ENCODE measurements around the gene ELANE. TPM values are rescaled to one million over a fixed set of nuclear protein-coding genes. Genes with fewer than 3 reads are reported as not detected.
A peak's percentile ranks its signal among the peaks of the same experiment; 100 is the strongest.
"Not testable (repeated sequence)": the region's sequence is repeated elsewhere in the genome, so short reads cannot be mapped to it uniquely, and the experiment has no call there.

Gene ELANE
- total RNA-seq, 2 experiments from 2014 or later = not detected

DNA sequence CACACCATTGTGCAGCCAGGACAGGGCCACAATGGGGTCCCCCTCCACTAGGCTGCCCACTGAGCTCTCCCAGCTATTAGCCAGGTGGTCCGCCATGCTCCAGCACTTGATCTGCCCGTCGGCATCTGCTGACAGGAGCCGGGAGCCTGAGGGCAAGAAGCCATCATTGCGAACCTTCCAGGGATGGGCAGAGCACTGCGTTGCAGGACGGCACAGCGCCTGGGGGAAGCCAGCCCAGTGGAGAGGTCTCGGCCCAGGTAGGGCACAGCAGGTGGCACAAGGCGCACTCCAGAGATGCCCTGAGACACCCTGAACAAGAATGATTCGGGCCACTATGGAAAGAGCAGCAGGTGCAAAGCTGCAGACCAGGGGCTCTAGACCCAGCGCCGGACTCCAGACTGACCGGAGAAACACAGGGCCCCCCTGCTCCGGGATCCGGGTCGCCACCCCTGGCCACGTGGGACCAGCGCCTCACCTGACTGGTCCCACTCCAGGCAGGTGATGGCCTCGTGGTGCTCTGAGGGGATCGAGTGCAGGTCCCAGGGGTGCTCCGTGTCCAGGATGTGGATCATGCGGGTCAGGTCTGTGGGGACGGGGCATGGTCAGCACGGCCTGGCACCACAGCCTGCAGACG lies 37.7 kb downstream of the ELANE start:
- no peaks in the 10 kb centered on the region for H3K27me3 Mint-ChIP-seq
- H3K4me3 Mint-ChIP-seq = no peak overlapping the region
- peaks cover 7% of the 10 kb centered on the region for H3K36me3 Mint-ChIP-seq
- CTCF ChIA-PET = no interaction called here
- H3K4me1 Mint-ChIP-seq = peaks cover 28% of the 10 kb centered on the region
- H3K27ac Mint-ChIP-seq = peak overlapping the region; percentile 88
- ATAC-seq (no peak), DNase-seq (no peak)
- no peaks in the 10 kb centered on the region for H3K9me3 Mint-ChIP-seq (ENCODE audit: low read depth)

DNA sequence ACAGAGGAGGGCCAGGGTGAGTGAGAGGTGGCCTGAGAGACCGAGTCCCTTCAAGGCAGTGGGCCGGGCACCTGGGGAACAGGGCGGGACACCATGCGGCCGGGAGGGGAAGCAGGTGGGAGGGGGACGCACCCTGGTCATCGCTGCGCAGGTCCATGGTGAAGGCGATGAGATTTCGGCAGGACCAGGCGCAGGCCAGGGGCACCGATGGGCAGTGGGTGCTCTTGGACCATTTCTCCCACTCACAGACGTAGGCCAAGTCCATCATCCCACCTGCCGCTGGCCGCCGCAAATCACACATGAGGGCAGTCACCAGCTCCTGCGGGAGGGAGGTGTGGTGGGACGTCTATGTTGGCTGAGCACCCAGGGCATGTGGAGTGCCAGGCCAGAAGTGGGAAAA lies 38.7 kb downstream of the ELANE start:
- Mint-ChIP-seq H3K4me3 (peak overlapping the region; percentile 42), H3K4me1 (peaks cover 28% of the 10 kb centered on the region), H3K27ac (peak overlapping the region; percentile 15), H3K9me3 (ENCODE audit: low read depth) (no peaks in the 10 kb centered on the region), H3K36me3 (peaks cover 7% of the 10 kb centered on the region), H3K27me3 (no peaks in the 10 kb centered on the region)
- CTCF ChIA-PET = no interaction called here
- no peak for ATAC-seq
- no peak for DNase-seq

GRCh38 chr19:891421-892200 lies 39.5 kb downstream of the ELANE start:
- not testable (repeated sequence) for DNase-seq; H3K27me3 Mint-ChIP-seq; H3K36me3 Mint-ChIP-seq; ATAC-seq; H3K9me3 Mint-ChIP-seq (ENCODE audit: low read depth)
- CTCF ChIA-PET = interaction anchor here (2.0 to 2.1 kb wide), 2 partner anchors 17 to 28 kb away, joined by 11 to 24 read pairs; no protein-coding TSS in a partner anchor
- Mint-ChIP-seq H3K27ac (peak overlapping the region; percentile 15), H3K4me3 (peak overlapping the region; percentile 75), H3K4me1 (peaks cover 26% of the 10 kb centered on the region)

DNA sequence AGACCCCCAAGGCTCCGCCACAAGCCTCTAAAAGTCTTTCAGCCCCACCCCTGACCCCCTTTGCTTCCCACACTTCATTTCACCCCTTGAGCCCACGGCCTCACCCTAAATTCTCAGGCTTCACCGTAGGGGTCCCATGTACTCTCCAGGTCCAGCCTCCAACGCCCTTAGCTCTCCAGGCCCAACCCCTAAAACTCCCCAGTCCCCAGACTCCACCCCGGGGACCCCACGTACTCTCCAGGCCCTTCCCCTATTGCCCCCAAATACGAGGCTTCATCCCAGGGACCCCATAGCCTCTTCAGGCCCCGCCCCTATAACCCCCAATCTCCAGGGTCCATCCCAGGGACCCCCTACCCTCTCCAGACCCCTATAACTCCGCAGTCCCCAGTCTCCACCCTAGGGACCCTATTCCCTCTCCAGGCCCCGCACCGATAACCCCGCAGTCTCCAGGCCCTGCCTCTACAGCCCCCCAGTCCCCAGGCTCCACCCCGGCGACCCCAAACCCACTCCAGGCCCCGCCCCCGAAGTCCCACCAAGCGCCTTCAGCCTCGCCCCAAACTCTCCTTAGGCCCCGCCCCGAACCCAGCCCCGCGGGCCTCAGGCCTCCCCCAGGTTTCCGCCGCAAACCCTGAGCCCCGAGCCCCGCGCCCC lies 40.3 kb downstream of the ELANE start:
- CTCF ChIA-PET = interaction anchor here (0.6 to 2.1 kb wide), 10 partner anchors 12 to 109 kb away, joined by 3 to 24 read pairs (median 4); no protein-coding TSS in a partner anchor
- Mint-ChIP-seq H3K36me3 (peaks cover 11% of the 10 kb centered on the region), H3K27ac (peak overlapping the region; percentile 82), H3K9me3 (ENCODE audit: low read depth) (no peaks in the 10 kb centered on the region), H3K4me3 (peak overlapping the region; percentile 75), H3K27me3 (no peaks in the 10 kb centered on the region), H3K4me1 (peaks cover 23% of the 10 kb centered on the region)
- ATAC-seq (no peak), DNase-seq (no peak)

- CTCF ChIA-PET = interaction anchor here (0.6 to 2.1 kb wide), 11 partner anchors 9 to 108 kb away, joined by 3 to 24 read pairs (median 4); no protein-coding TSS in a partner anchor
- H3K4me3 Mint-ChIP-seq = peak within 1 kb of the TSS; percentile 75
- peak; percentile 90 for ATAC-seq
- H3K27me3 Mint-ChIP-seq = no peaks in the 10 kb centered on the region
- peak; percentile 94 for DNase-seq
- H3K36me3 Mint-ChIP-seq = peaks cover 9% of the 10 kb centered on the region
- peaks cover 19% of the 10 kb centered on the region for H3K4me1 Mint-ChIP-seq
- H3K9me3 Mint-ChIP-seq (ENCODE audit: low read depth) = no peaks in the 10 kb centered on the region
- peak within 1 kb of the TSS; percentile 98 for H3K27ac Mint-ChIP-seq
These were observed 41.0 kb downstream of the ELANE start, which contains the start of the genes MED16 and RNU6-9 for GRCh38 chr19:892894-893689. TSS of gene MED16 (minus strand) at chr19:893187. CDS start at chr19:891131, 2,056 bp downstream. TSS of gene RNU6-9 (plus strand) at chr19:893484.

DNA sequence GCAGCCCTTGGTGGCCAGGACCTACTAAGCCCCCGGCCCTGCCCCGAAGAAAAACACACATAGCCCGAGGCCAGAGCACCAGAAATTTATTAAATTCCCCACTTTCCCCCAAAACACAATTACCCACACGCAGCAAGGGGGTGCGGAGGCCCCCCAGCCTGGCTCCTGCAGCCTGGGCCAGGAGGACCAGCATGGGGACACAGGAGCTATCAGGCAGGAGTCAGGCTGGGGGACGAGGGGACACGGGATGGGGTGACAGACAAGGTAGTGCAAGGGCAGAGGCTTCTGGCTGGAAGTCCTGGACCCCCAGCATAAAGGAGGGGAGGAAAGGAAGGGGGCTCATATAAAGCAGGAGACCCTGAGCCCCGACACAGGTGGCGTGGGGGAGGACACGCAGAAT lies 44.3 kb downstream of the ELANE start:
- Mint-ChIP-seq H3K36me3 (peaks cover 7% of the 10 kb centered on the region), H3K9me3 (ENCODE audit: low read depth) (no peaks in the 10 kb centered on the region), H3K4me1 (peaks cover 10% of the 10 kb centered on the region), H3K4me3 (no peak overlapping the region), H3K27ac (no peak overlapping the region), H3K27me3 (no peaks in the 10 kb centered on the region)
- DNase-seq = no peak
- CTCF ChIA-PET = interaction anchor here (1.6 to 2.0 kb wide), 3 partner anchors 11 to 33 kb away, joined by 4 to 6 read pairs (median 5); no protein-coding TSS in a partner anchor
- no peak for ATAC-seq

- Mint-ChIP-seq H3K27me3 (no peaks in the 10 kb centered on the region), H3K9me3 (ENCODE audit: low read depth) (no peaks in the 10 kb centered on the region), H3K4me3 (no peak overlapping the region), H3K4me1 (peaks cover 10% of the 10 kb centered on the region), H3K27ac (no peak overlapping the region), H3K36me3 (peaks cover 8% of the 10 kb centered on the region)
- DNase-seq (no peak), ATAC-seq (no peak)
- CTCF ChIA-PET = interaction anchor here (1.6 to 2.0 kb wide), 3 partner anchors 10 to 33 kb away, joined by 4 to 6 read pairs (median 5); no protein-coding TSS in a partner anchor
These were observed 44.9 kb downstream of the ELANE start for GRCh38 chr19:896999-897398.

DNA sequence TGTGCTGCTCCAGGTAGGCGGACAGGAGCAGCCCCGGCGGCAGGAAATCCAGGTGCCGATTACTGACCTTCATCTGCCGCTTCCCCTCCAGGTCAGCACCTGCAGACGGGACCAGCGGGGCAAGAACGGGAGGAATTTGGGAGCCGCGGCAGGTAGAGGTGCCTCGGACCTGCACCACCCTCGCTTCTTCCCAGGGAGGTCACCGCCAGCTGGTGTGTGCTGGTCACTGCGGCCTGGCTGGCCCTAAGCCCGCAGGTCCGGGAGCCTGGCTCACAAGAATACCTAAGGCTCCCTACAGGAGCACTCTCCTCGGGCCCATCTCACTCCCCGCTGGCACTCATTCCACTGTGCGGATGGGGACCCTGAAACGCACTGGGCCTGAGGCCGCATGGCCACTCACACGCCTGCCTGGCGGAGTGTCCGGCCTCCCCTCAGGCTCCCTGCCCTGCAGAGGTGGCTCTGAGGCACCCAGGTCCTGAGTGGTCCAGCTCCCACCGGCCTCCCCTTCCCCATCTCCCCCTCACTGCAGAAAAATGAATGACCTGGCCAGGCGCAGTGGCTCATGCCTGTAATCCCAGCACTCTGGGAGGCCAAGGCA lies 45.4 kb downstream of the ELANE start:
- H3K9me3 Mint-ChIP-seq (ENCODE audit: low read depth) = no peaks in the 10 kb centered on the region
- no peaks in the 10 kb centered on the region for H3K27me3 Mint-ChIP-seq
- DNase-seq (no peak), ATAC-seq (no peak)
- H3K27ac Mint-ChIP-seq = no peak overlapping the region
- H3K4me1 Mint-ChIP-seq = peaks cover 7% of the 10 kb centered on the region
- CTCF ChIA-PET = interaction anchor here (1.6 to 2.0 kb wide), 3 partner anchors 10 to 34 kb away, joined by 4 to 6 read pairs (median 5); no protein-coding TSS in a partner anchor
- peaks cover 8% of the 10 kb centered on the region for H3K36me3 Mint-ChIP-seq
- no peak overlapping the region for H3K4me3 Mint-ChIP-seq

- no peak overlapping the region for H3K4me3 Mint-ChIP-seq
- CTCF ChIA-PET = no interaction called here
- DNase-seq = no peak
- no peak for ATAC-seq
- no peaks in the 10 kb centered on the region for H3K9me3 Mint-ChIP-seq (ENCODE audit: low read depth)
- H3K36me3 Mint-ChIP-seq = peaks cover 8% of the 10 kb centered on the region
- H3K4me1 Mint-ChIP-seq = peaks cover 3% of the 10 kb centered on the region
- peak overlapping the region; percentile 42 for H3K27ac Mint-ChIP-seq
- no peaks in the 10 kb centered on the region for H3K27me3 Mint-ChIP-seq
These were observed 46.6 kb downstream of the ELANE start for GRCh38 chr19:898663-899062.

- CTCF ChIA-PET = no interaction called here
- ATAC-seq (no peak), DNase-seq (no peak)
- Mint-ChIP-seq H3K4me3 (no peak overlapping the region), H3K9me3 (ENCODE audit: low read depth) (no peaks in the 10 kb centered on the region), H3K27me3 (no peaks in the 10 kb centered on the region), H3K27ac (no peak overlapping the region), H3K36me3 (peaks cover 8% of the 10 kb centered on the region), H3K4me1 (peaks cover 3% of the 10 kb centered on the region)
These were observed 47.4 kb downstream of the ELANE start for GRCh38 chr19:899336-900042.

- CTCF ChIA-PET = no interaction called here
- Mint-ChIP-seq H3K27me3 (no peaks in the 10 kb centered on the region), H3K9me3 (ENCODE audit: low read depth) (no peaks in the 10 kb centered on the region), H3K4me1 (peaks cover 3% of the 10 kb centered on the region), H3K27ac (no peak overlapping the region), H3K36me3 (peaks cover 8% of the 10 kb centered on the region), H3K4me3 (no peak overlapping the region)
- peak; percentile 27 for ATAC-seq
- no peak for DNase-seq
These were observed 47.9 kb downstream of the ELANE start for GRCh38 chr19:900043-900301.
